ENCODE data around the gene TRAPPC6A.
A peak's percentile ranks its signal among the peaks of the same experiment; 100 is the strongest.

Gene TRAPPC6A

DNA sequence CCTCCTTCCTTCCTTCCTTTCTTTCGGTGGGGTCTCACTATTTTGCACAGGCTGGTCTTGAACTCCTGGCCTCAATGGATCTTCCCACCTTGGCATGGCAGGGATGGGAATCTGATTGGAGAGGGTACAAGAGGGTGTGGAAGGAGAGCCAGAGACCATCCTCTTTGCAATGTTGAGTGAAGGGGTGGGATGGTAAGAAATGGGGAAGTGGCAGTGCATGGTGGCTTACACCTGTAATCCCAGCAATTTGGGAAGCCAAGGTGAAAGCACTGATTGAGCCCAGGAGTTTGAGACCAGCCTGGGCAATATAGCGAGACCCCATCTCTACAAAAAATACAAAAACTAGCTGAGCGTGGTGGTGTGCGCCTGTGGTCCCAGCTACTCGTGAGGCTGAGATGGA is 6.1 kb upstream of the TRAPPC6A start:
- no peak for DNase-seq

DNA sequence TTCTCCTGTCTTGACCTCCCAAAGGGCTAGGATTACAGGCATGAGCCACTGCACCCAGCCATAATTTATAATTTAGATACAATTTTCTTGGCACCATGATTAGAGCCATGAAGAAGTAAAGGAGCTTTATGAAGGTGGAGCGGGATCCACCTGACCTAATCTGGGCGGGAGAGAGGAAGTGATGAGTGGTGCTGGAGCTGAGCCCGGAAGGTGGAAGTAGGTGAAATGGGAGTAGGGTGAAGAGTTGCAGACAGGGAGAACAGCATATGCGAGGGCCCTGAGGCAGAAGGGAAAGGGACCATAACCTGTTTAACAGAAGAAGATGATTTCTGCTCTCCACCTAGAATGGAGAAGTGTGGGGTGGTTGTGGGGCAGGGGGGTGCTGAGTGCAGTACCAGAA is 4.7 kb upstream of the TRAPPC6A start:
- no peak for DNase-seq

DNA sequence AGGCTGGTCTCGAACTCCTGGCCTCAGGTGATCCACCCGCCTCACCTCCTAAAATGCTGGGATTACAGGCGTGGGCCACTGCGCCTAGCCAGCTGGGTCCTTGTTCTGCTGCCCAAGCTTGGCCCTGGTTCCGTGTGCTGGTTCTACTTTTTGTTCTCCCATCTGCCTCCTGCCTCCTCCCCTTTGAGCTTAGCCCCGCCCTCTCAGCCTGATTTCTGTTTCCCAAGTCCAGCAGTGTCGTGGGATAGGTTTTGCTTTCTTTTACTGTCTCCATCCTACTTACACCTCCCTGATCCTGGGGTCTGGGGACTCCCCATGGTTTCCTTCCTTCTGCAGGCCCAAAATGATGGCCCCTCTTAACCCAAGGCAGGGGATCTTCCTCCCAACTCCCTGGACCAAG is 2.9 kb upstream of the TRAPPC6A start:
- no peak for DNase-seq

DNA sequence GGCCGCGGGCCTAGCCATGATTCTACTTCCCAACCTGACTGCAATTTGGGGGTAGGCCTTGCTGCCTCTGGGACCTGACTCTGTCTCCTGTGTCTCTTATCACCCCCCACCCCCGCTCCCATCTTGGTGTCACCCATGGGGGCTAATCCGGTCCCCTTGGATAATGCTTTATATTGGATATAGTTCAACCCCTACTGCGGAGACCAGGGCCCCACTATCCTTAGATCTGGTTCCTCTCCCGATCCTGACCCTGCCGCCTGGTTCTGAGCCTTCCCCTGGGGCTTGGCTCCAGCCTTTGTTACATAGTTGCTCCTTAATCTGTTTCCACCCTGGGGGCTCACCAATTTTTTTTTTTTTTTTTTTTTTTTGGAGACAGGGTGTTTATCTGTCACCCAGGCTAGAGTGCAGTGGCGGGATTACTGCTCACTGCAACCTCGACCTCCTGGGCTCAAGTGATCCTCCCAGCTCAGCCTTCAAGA is 1.9 kb upstream of the TRAPPC6A start:
- no peak for DNase-seq

DNA sequence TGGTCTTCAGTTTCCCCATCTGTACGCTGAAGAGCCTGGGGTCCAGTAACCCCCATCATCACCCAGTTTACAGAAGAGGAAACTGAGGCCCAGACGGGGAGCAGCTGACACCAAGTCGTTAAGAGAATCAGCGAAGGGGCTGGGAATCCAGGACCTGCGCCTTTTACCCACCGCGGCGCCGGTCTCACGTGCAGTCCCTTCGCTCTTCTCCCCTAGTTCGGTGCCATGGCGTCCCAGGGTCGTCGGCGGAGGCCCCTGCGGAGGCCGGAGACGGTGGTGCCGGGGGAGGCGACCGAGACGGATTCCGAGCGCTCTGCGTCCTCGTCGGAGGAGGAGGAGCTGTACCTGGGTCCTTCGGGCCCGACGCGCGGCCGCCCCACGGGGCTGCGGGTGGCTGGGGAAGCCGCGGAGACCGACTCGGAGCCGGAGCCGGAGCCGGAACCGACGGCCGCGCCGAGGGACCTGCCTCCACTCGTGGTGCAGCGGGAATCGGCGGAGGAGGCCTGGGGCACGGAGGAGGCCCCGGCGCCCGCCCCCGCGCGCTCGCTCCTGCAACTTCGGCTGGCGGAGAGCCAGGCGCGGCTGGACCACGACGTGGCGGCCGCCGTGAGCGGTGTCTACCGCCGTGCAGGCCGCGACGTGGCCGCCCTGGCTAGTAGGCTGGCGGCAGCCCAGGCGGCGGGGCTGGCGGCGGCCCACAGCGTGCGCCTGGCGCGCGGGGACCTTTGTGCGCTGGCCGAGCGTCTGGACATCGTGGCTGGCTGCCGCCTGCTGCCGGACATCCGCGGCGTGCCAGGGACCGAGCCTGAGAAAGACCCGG is 1.2 kb upstream of the TRAPPC6A start:
- peak; percentile 33 for DNase-seq

DNA sequence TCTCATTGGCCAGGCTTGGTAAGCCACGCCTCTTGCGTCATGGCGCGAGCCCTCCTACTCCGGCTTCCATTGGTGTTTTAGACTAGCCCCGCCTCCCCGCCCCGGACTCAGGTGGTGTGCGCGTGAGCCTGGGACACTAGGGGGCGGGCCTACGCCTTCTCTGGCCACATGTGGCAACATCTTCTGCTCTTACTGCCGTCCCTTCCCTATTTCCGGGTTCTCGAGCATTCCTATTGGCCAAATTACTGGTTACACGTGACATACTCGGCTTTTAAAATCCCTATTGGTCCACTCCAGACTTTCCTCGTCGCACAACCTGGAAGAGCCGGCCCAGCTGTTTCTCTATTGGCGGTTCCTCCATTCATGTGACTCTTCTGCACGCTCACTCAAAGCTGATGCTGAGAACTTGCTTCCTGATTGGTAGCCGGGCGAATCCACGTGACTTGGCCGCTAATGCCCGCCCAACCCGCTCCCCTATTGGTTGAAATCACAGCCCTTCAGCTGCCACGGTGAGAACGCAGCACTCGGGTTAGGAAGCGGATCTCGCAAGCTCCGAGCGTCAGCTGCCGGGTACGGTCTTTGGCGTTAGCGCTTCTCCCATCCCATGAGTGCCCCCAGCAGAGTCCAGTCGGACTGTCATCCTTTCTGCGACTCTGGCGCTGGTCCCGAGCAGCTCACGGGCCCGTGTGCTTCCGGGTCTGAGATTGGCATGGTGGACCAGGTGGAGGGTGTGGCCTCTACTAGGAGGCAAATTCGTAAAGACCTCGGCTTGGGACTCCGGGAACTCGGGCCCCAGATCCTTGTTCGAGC is 430 bp upstream of the TRAPPC6A start, which contains the start of gene BLOC1S3:
BLOC1S3 (plus strand) TSS at position 523 of the 810 bp plus-strand sequence. CDS start 513 bp downstream, outside the sequence.
- peak; percentile 100 for DNase-seq

DNA sequence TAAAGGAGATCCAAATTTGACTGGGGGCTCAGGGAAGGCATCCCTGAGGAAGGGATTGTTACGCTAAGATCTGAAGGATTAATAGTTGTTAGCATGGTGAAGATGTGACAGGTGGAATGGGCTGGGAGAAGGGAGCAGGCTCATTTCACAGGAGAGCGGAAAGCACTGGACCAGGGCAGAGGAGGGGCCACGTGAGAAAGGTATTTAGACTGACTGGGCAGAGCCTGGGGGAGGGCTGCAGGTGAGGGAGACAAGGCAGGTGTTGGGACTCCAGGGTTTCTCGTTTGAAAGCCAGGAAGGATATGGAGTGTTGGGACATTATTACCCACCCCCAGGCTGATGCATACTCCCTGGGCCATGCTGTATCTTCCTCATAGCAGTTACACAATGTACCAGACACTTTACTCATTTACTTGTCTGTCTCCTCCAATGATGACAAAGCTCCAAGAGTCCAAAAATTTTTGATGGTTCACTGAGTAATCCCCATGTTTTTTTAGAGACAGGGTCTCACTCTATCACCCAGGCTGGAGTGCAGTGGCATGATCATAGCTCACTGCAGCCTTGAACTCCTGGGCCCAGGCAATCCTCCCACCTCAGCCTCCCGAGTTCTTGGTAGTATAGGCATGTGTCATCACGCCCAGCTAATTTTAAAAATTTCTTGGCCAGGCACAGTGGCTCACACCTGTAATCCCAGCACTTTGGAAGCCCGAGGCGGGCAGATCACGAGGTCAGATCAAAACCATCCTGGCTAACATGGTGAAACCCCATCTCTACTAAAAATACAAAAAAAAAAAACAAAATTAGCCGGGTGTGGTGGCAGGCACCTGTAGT is 2.3 kb downstream of the TRAPPC6A start:
- DNase-seq = no peak

DNA sequence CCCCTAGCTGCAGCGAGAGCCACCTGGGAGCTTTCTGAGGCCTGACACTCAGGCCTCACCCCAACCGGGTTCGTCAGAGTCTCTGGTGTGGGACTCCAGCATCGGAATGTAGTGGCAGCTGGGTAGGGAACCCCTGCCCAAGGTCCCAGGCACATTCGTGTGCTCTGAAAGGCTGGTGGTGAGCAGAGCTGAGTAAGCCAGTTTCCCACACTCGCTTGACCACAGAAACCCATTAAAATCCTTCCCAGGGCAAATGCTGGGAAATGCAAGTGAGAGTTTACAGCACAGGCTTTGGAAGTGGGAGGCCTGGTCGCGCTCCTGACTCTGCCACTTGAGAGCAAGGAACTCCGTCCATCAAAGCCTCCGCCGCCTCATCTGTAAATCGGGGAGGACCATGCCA is 4.2 kb downstream of the TRAPPC6A start:
- DNase-seq = no peak

DNA sequence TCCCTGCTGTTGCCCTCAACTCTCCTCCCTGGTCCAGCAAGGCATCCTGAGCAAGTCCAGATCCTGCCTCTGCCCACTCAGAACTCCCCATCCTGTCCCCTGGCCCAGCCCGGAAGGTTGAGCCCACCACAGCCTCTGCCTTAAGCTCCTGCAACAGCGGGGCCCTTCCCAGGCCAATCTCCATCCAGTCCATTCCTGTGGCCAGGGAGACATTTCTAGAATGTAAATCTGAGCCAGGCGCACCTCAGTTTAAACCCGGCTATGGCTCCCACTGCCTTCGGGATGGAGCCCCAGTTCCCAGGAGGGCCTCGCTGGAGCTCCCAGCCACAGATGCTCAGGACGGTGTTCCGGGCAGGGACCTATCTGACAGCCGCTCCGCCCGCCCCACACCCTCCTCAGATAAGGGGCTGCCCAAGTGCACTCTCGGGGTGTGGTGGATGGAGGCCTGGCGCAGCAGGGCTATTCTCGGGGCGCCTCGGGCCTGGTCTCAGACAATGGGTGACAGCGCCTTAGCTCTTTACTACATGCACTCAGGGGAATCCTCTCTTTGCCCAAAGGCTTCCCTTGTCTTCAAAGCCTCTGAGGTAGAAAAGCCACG is 5.3 kb downstream of the TRAPPC6A start:
- DNase-seq = no peak

DNA sequence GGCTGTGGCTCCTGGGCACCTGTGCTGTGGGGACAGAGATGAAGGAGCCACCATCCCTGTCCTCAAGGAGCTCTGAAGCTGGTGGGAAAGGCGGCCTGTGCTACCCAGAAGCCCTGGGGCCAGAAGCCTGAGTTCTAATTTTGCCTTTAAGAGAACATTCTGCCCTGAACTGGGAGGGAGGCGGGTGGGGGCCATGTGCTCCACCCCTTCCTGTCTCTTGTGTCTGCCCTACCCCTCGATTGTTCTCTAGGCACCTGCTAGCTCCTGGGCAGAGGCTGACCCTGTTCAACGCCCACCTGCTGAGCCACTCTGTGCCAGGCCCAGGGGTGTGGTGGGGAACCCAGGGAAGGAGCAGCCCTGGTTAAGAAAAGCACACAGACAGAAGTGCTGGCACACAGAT is 5.9 kb downstream of the TRAPPC6A start:
- DNase-seq = peak; percentile 45

DNA sequence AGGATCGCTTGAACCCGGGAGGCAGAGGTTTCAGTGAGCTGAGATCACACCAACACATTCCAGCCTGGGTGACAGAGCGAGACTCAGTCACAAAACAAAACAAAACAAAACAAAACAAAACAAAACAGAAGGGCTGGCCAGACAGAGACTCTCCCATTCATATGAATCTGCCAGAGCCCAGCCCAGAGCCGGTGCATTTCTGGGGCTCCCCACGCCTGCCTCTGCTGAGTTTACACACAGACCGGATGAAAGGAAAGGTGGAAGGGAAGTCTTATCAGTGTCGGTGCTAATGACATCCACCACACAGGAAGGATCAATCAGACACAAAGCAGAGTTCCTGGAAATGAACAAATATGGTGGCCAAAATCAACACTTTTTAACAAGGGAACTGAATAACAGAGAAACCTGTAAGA is 6.8 kb downstream of the TRAPPC6A start:
- peak; percentile 71 for DNase-seq

DNA sequence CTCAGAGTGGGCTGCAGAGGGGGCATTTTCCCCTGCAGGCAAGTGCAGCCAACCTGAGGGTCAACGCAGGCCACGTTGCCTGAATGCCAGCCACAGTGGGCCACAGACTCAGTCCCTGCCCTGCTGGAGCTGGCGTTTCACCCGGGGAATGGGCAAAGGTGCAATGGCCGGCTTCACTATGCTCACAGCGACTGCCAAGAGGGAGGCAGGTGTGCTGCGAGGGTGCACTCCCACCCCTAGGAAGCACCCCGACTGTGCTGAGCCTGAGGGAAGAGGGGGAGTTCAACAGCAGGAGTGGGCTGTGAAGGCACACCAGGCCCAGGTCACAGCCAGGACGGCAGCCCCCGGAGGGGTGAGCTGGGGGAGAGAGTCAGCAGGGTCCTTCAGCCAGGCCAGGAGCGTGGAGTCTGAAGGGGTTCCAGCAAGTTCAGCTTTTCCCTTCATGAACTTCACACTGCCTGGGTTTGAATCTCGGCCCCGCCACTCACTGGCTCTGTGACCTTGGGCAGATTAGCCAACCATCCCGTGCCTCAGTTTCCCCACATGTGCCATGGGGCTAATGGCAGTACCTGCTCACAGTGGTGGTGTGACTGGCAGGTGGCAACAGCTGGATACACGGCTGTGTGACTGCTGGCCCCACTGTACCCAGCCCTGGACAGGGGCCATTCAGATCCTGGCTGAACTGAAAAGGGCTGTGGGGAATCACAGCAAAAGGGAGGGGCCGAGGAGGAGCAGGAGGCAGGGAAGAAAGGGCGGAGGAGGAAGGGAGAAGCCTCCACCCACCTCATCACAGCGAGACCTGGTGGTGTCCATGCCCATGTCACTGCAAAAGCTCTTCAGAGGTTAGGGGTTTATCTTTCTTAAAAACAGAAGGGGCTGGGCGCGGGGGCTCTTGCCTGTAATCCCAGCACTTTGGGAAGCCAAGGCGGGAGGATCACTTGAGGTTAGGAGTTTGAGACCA is 7.6 kb downstream of the TRAPPC6A start:
- no peak for DNase-seq

DNA sequence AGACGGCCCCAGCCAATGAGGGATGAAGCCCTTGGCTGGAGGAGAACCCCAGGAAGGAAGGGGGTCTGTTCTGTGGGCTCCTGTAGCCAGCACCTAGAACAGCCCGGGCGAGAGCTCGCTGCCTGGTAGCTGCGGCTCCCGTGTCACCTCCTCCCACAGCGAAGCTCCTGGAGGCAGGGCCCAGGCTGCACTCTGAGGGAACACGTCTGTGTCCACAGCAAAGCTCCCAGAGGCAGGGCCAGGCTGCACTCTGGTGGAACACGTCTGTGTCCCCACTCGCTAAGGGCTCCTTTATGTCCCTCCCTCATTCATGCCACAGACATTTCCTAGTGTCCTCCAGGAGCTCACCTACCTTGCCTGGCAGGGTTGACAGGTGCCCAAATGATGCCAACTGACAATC is 8.4 kb downstream of the TRAPPC6A start:
- no peak for DNase-seq

DNA sequence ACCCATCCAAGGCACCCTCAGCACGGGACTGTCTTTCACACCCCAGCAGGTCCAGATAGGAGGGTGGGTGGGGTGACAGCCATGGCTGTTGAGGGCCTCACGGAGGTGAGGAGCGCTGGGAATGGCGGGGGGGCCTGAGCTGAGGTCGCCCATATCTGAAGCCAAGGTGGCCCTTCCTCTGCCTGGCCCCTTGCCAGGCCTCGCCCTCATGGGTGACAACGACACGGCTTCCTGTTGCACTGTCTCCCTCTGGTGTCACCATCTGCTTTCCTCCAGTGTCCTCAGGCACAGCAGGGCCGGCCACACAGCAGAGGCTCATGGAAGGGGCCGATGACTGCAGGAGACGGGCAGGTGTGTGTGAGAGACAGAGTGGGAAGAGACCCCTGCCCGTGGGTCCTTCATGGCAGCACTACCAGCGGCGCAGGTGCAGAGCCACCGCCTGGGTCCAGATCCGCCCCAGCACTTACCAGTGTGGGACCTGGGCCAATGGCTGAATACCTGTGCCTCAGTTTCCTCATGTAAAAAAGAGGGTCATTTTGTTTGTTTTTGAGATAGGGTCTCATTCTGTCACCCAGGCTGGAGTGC is 9.2 kb downstream of the TRAPPC6A start:
- DNase-seq = peak; percentile 27

DNA sequence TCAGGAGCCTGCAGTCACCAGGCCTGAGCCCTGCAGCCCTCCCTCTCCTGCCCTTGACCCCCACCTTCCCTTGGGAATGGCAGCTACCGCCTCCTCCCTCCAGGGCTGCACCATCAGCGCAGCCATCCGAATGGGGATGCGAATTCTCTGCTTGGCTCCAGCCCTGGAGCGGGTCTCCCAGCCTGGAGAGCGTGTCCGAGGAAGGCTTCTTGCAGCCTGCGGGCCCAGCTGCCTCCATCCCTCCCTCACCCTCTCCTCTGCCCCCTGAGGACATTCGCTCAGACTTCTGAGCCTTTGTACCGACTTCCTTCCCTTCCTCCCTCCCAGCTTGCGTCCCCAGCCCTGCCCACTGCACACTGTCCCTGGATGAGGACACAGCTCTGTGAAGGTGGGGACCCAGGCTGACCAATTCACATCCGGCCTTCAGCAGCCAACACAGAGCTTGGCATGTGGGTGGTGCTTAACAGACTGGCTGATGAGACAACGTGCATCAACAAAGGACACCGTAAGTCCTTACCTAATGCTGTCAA is 11.2 kb downstream of the TRAPPC6A start:
- DNase-seq = no peak

DNA sequence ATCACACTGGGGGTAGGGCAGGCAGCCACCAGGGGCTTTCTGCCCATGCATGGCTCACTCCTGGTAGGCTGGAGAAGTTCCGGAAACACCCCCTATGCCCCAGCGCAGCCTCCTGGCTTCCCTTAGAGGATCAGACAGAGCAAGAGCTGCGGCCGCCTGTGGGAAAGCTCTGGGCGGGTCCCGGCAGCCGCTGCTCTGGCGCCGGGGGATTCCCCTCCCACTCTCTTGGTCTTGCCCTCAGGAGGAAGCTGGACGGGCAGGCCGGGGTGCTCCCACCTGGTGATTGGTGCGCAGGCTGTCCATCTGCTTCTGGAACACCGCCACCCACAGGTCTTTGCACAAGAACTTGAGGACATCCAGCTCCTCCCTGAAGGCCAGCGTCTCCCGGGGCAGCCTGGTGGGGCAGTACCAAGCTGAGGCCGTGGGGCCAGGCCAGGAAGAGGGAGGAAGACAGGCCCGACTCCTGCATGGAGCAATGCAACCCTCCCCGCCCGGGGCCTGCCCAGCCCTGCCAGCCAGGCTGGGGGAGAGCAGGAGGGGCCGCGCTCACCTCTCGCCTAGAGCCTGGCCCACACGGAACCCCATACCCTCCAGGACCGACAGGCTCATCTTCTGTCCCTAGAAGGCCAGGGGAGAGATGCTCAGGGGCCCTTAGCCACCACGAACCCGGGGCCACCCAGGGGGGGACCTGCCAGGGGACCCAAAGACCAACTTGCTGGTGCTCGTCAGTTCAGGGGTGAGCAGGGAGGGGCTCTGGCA is 13.3 kb downstream of the TRAPPC6A start:
- peak; percentile 72 for DNase-seq

DNA sequence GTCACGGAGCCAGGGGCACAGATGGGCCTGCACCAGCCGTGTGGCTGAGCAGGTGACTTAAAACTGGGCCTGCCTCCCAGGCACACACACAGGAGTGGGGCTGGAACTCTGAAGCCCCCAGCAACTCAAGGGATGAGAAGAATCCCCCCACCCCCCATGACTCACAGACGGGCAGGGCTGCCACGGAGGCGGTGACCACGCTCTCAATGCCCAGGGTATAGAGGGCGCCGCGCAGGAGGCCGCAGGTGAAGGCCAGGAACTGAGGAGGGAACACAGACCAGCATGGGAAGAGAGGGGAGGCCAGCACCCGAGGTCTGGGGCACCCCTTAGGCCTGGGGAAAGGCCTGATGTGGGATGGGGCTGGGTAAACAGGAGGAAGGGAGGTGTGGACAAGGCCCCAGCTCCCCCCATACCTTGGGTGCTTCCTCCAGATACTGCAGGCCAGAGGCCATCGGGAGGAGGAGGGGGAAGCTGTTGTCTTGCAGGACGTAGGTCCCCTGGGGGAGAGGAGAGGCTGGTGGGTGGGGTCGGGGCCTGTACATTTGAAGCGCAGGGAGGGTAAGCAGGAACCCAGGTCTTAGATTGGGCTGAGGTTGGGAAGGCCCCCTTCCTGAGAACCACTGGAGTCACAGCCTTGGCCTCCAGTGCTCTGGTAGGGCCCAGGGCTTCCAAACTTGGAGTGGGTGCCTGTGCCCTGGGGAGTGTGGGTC is 14.1 kb downstream of the TRAPPC6A start:
- DNase-seq = no peak

DNA sequence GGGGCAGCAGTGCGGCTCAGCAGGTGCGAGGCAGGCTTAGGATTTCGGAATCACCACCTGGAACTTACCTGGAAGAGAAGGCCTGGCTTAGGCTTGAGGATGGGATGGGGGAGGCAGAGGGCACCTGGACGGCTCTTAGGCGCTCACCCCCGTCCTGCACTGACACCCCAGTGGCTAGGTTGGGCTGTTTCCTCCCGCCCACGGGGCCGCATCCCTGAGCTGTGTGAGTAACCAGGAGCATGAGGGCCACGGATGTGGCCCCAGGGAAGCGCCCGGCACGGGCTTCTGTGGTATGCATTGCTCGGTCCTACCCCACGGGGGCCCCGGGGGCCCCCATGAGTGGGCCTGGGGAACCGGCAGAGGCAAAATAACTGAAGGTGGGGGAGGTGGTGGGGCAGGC is 14.9 kb downstream of the TRAPPC6A start:
- DNase-seq = no peak

DNA sequence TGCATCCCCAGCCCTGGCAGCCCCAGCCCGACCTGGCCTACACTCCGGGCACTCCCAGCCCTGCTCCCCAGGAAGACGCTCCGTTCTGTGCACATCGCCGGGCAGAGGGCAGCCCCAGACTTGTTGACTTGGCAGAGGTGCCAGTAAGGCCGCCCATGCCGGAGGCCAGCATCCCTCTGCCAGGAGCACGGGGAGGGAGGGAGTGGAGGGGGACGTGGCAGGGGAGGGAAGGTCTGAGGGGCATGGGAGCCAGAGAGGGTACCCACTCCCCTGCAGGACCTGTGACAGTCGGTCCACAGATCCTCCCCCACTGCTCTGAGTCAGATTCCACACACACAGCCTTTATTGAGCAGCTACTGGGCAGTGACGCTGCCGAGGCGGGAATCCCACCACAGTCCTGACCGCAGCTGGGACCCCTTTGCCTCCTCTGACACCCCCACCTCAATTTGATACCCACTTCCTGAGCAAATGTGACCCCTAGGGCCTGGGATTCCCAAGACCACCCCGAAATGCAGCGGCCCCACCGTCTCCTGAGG is 15.4 kb downstream of the TRAPPC6A start:
- DNase-seq = no peak

Measured in CD4-positive, alpha-beta T cell treated with Interleukin-12 subunit alpha and Interleukin-12 subunit beta, for 1 hour (primary cell).